IMR-90 (cell line): ENCODE measurements around the gene TMEM139. TPM values are rescaled to one million over a fixed set of nuclear protein-coding genes. Genes with fewer than 3 reads are reported as not detected.

Experiments used
- ATAC-seq: fragments of 200-7000 bp; cut with Tn5 transposase; 2 replicates; pipeline ENCODE4 v1.9.1; 2020; ENCODE audit warnings: low read depth, mild to moderate bottlenecking, moderate library complexity
- BruUV-seq: library from RNA; stranded (reverse); fragments of 400-500 nt; replicated peaks from 2 replicates; lab custom pipeline; 2021; lab: Mats Ljungman, UMichigan
- CTCF ChIA-PET: fragments of 300-600 bp; formaldehyde crosslinking; extraction: SDS; loops from one replicate; lab custom pipeline; 2021; ENCODE audit warnings: antibody characterized with exemption; lab: Yijun Ruan, JAX
- POLR2A ChIA-PET: fragments of 300-600 bp; sonication (Branson Sonifier 250); formaldehyde crosslinking; loops from one replicate; lab custom pipeline; 2022; ENCODE audit warnings: antibody characterized with exemption; ENCODE audit not compliant: unreplicated experiment; lab: Charles Lee
- DNase-seq: peaks from one replicate; pipeline ENCODE4 v3.0.0; 2013
- H2AFZ ChIP-seq: replicated peaks from 2 replicates; pipeline ENCODE3; 2013; ENCODE audit warnings: low read length, mild to moderate bottlenecking; ENCODE audit not compliant: poor library complexity
- H2AK5ac ChIP-seq: 2 replicates; pipeline ENCODE4 v1.6.1; 2013; ENCODE audit warnings: low read depth, low read length, inconsistent platforms
- H2AK9ac ChIP-seq: replicated peaks from 2 replicates; pipeline ENCODE3; 2013; ENCODE audit warnings: mild to moderate bottlenecking, low read depth, low read length, moderate library complexity; ENCODE audit not compliant: poor library complexity
- H2BK120ac ChIP-seq: 2 replicates; pipeline ENCODE4 v1.6.1; 2013; ENCODE audit warnings: low read depth, low read length, inconsistent platforms
- H2BK15ac ChIP-seq: 3 replicates; pipeline ENCODE4 v1.6.1; 2013; ENCODE audit warnings: low read depth, low read length, inconsistent platforms
- H2BK20ac ChIP-seq: 2 replicates; pipeline ENCODE4 v1.6.1; 2013; ENCODE audit warnings: low read depth, mild to moderate bottlenecking, inconsistent platforms, low read length, moderate library complexity
- H2BK5ac ChIP-seq: 2 replicates; pipeline ENCODE4 v1.6.1; 2013; ENCODE audit warnings: mild to moderate bottlenecking, low read depth, low read length, inconsistent platforms; ENCODE audit not compliant: poor library complexity, severe bottlenecking
- H3K14ac ChIP-seq: replicated peaks from 2 replicates; pipeline ENCODE4 v1.6.1; 2013; ENCODE audit warnings: low read depth, low read length, inconsistent platforms
- H3K18ac ChIP-seq: 2 replicates; pipeline ENCODE4 v1.6.1; 2013; ENCODE audit warnings: low read depth, low read length, control low read depth
- H3K23ac ChIP-seq: 2 replicates; pipeline ENCODE4 v1.6.1; 2013; ENCODE audit warnings: low read depth, low read length, inconsistent platforms
- H3K27ac ChIP-seq: 2 replicates; pipeline ENCODE4 v1.5.1; 2013; ENCODE audit warnings: mild to moderate bottlenecking, control low read depth, low read length; ENCODE audit not compliant: insufficient read depth
- H3K27me3 ChIP-seq: 2 replicates; pipeline ENCODE4 v1.6.1; 2013; ENCODE audit warnings: low read length; ENCODE audit not compliant: control insufficient read depth, insufficient read depth
- H3K36me3 ChIP-seq: 2 replicates; pipeline ENCODE4 v1.6.1; 2013; ENCODE audit warnings: low read length, mixed read lengths; ENCODE audit not compliant: control insufficient read depth, insufficient read depth
- H3K4ac ChIP-seq: 2 replicates; pipeline ENCODE4 v1.6.1; 2013; ENCODE audit warnings: low read depth, low read length, inconsistent platforms
- H3K4me1 ChIP-seq: 2 replicates; pipeline ENCODE4 v1.6.1; 2013; ENCODE audit warnings: low read length, mixed read lengths; ENCODE audit not compliant: control insufficient read depth, insufficient read depth
- H3K4me2 ChIP-seq: 2 replicates; pipeline ENCODE4 v1.6.1; 2013; ENCODE audit warnings: low read depth, mild to moderate bottlenecking, control low read depth, low read length, moderate library complexity
- H3K4me3 ChIP-seq: 2 replicates; pipeline ENCODE4 v1.5.1; 2013; ENCODE audit warnings: low read depth, mild to moderate bottlenecking, control low read depth, low read length, moderate library complexity; ENCODE audit not compliant: insufficient read depth
- H3K56ac ChIP-seq: 2 replicates; pipeline ENCODE4 v1.6.1; 2013; ENCODE audit warnings: low read length, inconsistent platforms; ENCODE audit not compliant: insufficient read depth; ENCODE audit errors: extremely low read depth
- H3K79me1 ChIP-seq, 2 experiments: 2 replicates each; pipeline ENCODE4 v1.6.1; 2013; ENCODE audit warnings: low read length in 2 of 2, inconsistent platforms in 1 of 2, low read depth in 1 of 2
- H3K9ac ChIP-seq: 2 replicates; pipeline ENCODE4 v1.6.1; 2013; ENCODE audit warnings: low read depth, low read length, control low read depth
- H3K9me1 ChIP-seq: 2 replicates; pipeline ENCODE4 v1.6.1; 2013; ENCODE audit warnings: low read length, inconsistent platforms; ENCODE audit not compliant: insufficient read depth
- H3K9me3 ChIP-seq: 2 replicates; pipeline ENCODE4 v1.6.1; 2013; ENCODE audit warnings: low read length; ENCODE audit not compliant: control insufficient read depth, insufficient read depth
- H4K20me1 ChIP-seq: 2 replicates; pipeline ENCODE4 v1.6.1; 2013; ENCODE audit warnings: low read length, inconsistent platforms; ENCODE audit not compliant: insufficient read depth
- H4K5ac ChIP-seq: 2 replicates; pipeline ENCODE4 v1.6.1; 2013; ENCODE audit warnings: mild to moderate bottlenecking, low read depth, low read length, control low read depth
- H4K8ac ChIP-seq, 2 experiments: 2 replicates each; pipeline ENCODE4 v1.6.1; 2013; ENCODE audit warnings: low read depth in 2 of 2, low read length in 2 of 2, control low read depth in 1 of 2, inconsistent platforms in 1 of 2
- H4K91ac ChIP-seq: 2 replicates; pipeline ENCODE4 v1.6.1; 2013; ENCODE audit warnings: low read depth, low read length, inconsistent platforms; ENCODE audit not compliant: insufficient read depth
- BHLHE40 ChIP-seq: fragments of 150-350 bp; IDR thresholded peaks from 2 replicates; pipeline ENCODE4 v1.6.1; 2016; ENCODE audit warnings: mild to moderate bottlenecking, low read depth, low read length
- CEBPB ChIP-seq: IDR thresholded peaks from 2 replicates; pipeline ENCODE4 v1.6.1; 2012; ENCODE audit warnings: low read depth, low read length, improper control_type of control experiment
- CHD1 ChIP-seq: IDR thresholded peaks from 2 replicates; pipeline ENCODE4 v1.6.1; 2012; ENCODE audit warnings: low read depth, low read length, improper control_type of control experiment
- FOS ChIP-seq: fragments of 150-350 bp; IDR thresholded peaks from 2 replicates; pipeline ENCODE4 v1.6.1; 2016; ENCODE audit warnings: low read depth, low read length
- MAFK ChIP-seq: IDR thresholded peaks from 2 replicates; pipeline ENCODE4 v1.6.1; 2012; ENCODE audit warnings: low read depth, low read length, improper control_type of control experiment
- MAZ ChIP-seq: IDR thresholded peaks from 2 replicates; pipeline ENCODE4 v1.6.1; 2012; ENCODE audit warnings: low read depth, mild to moderate bottlenecking, low read length, improper control_type of control experiment, moderate library complexity, borderline replicate concordance
- MXI1 ChIP-seq: IDR thresholded peaks from 2 replicates; pipeline ENCODE4 v1.6.1; 2012; ENCODE audit warnings: low read depth, mild to moderate bottlenecking, low read length, moderate library complexity, borderline replicate concordance
- NFE2L2 ChIP-seq: fragments of 150-350 bp; IDR thresholded peaks from 2 replicates; pipeline ENCODE4 v1.6.1; 2016; ENCODE audit warnings: low read depth, mild to moderate bottlenecking, low read length
- POLR2A ChIP-seq: IDR thresholded peaks from 2 replicates; pipeline ENCODE4 v1.6.1; 2012; ENCODE audit warnings: mild to moderate bottlenecking, low read depth, low read length
- RAD21 ChIP-seq: IDR thresholded peaks from 2 replicates; pipeline ENCODE4 v1.6.1; 2012; ENCODE audit warnings: low read length, improper control_type of control experiment
- RCOR1 ChIP-seq: IDR thresholded peaks from 2 replicates; pipeline ENCODE4 v1.6.1; 2012; ENCODE audit warnings: mild to moderate bottlenecking, low read length, improper control_type of control experiment; ENCODE audit not compliant: insufficient replicate concordance
- RFX5 ChIP-seq: IDR thresholded peaks from 2 replicates; pipeline ENCODE4 v1.8.0; 2012; ENCODE audit warnings: low read depth, mild to moderate bottlenecking, low read length, moderate library complexity
- SMC3 ChIP-seq: fragments of 150-350 bp; IDR thresholded peaks from 2 replicates; pipeline ENCODE4 v1.6.1; 2016; ENCODE audit warnings: low read depth, mild to moderate bottlenecking, antibody characterized with exemption, low read length, moderate library complexity
- WGBS, 2 experiments: methylation state at CpG; one replicate each; pipeline versions ENCODE4 v1.1.5 to v1.1.7; 2013; ENCODE audit warnings: missing lambda C conversion rate in 2 of 2; ENCODE audit not compliant: insufficient read length in 1 of 2; ENCODE audit errors: extremely low coverage in 2 of 2; 5-methylcytosine and 5-hydroxymethylcytosine counted together
- dilution Hi-C: fragments of 300-500 bp; cut with HindIII; formaldehyde crosslinking; loops from one replicate; pipeline ENCODE4 v1.14.3; 2018; ENCODE audit warnings: low sequenced_read_pairs; ENCODE audit not compliant: unreplicated experiment
- in situ Hi-C: fragments of 300-500 bp; cut with MboI; formaldehyde crosslinking; loops from 3 replicates; pipeline ENCODE4 v1.14.3; 2019; ENCODE audit warnings: low sequenced_read_pairs, inconsistent platforms, mixed read lengths
- intact Hi-C: fragments of 100-400 bp; cut with micrococcal nuclease; formaldehyde crosslinking; loops from 2 replicates; pipeline ENCODE4 v1.10.0; 2022
- polyA plus RNA-seq, 3 experiments: library from polyadenylated mRNA; depleted of rRNA; stranded (reverse); fragments of >200 nt; gene quantifications; 2 replicates each; pipeline ENCODE4 v1.2.3, GENCODE V29; 2012; ENCODE audit warnings: low replicate concordance in 1 of 3
- total RNA-seq: library from RNA; depleted of rRNA; stranded (reverse); fragments of >200 nt; gene quantifications from 2 replicates; pipeline ENCODE4 v1.2.3, GENCODE V29; 2012
- TF ChIP-seq, protein P1 (sequence below): conservative IDR thresholded peaks from 2 replicates; pipeline ENCODE4 v1.5.1; 2012; ENCODE audit warnings: mild to moderate bottlenecking, low read depth, low read length, improper control_type of control experiment
- TF ChIP-seq, protein P2 (sequence below): fragments of 150-350 bp; IDR thresholded peaks from 2 replicates; pipeline ENCODE4 v1.6.1; 2016; ENCODE audit warnings: low read depth, mild to moderate bottlenecking, low read length, moderate library complexity, borderline replicate concordance
- TF ChIP-seq, protein P3 (sequence below): fragments of 150-350 bp; IDR thresholded peaks from 2 replicates; pipeline ENCODE4 v1.6.1; 2017; ENCODE audit warnings: mild to moderate bottlenecking, antibody characterized with exemption, low read length, low read depth

The TMEM139 gene
- total and polyA plus RNA-seq, 2 of the 4 experiments (the other 2 are of a cell fraction) = 0.07 TPM; not detected in 1

DNA sequence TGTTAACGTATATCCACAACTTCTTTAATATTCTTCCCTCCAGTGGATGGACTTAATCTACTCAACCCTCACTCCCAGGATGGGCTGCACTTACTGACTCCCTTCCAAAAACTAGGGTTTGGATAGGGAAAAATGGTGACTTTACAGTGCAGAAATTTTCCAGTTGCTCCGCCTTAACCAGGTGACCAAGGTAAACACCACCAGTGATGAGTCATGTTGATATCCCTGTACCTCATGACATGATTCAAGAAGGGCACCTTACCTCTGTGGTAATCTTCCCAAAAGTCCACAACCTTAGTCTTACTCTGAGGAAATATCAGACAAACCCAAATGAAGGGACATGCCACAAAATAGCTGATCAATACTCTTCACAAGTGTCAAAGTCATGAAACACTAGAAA lies 25.0 kb upstream of the TMEM139 start:
- Histone ChIP-seq H3K23ac (no peak overlapping the region), H3K4me1 (peaks cover 2% of the 10 kb centered on the region), H2BK120ac (no peak overlapping the region), H2AK9ac (no peak overlapping the region), H3K9me1 (peaks cover 4% of the 10 kb centered on the region; the same call in 1 of the 2 replicates), H2BK15ac (no peak overlapping the region), H3K4me2 (no peak overlapping the region), H3K27ac (no peak overlapping the region), H4K91ac (no peak overlapping the region), H3K27me3 (no peaks in the 10 kb centered on the region), H3K14ac (no peak overlapping the region), H2AK5ac (no peak overlapping the region), H3K18ac (no peak overlapping the region), H3K4ac (no peak overlapping the region), H3K9ac (no peak overlapping the region), H4K20me1 (no peaks in the 10 kb centered on the region), H3K79me1 (peaks cover 0 to 11% of the 10 kb centered on the region in 2 experiments; a peak in 3 of 4 replicates), H2BK20ac (no peak overlapping the region), H3K9me3 (no peaks in the 10 kb centered on the region), H2AFZ (no peak overlapping the region), H3K56ac (no peak overlapping the region), H3K36me3 (no peaks in the 10 kb centered on the region; the same call in 1 of the 2 replicates), H2BK5ac (no peak overlapping the region), H4K5ac (no peak overlapping the region), H3K4me3 (no peak overlapping the region), H4K8ac (no peak overlapping the region)
- CTCF ChIA-PET = no interaction called here
- in situ Hi-C loops = no loop called here
- WGBS, 2 experiments = no CpG with 5 or more reads among the region's 2 CpGs
- intact Hi-C loops = loop anchor here (5.0 kb wide), 1 partner anchor 153 kb away; no protein-coding TSS in a partner anchor
- POLR2A ChIA-PET = interaction anchor here (0.7 kb wide), 1 partner anchor 23 kb away, joined by 6 read pairs; no protein-coding TSS in a partner anchor
- ATAC-seq (no peak), DNase-seq (no peak)
- no TSS peak for BruUV-seq
- TF ChIP-seq MAFK = no peak
- TF ChIP-seq, protein P1, sequence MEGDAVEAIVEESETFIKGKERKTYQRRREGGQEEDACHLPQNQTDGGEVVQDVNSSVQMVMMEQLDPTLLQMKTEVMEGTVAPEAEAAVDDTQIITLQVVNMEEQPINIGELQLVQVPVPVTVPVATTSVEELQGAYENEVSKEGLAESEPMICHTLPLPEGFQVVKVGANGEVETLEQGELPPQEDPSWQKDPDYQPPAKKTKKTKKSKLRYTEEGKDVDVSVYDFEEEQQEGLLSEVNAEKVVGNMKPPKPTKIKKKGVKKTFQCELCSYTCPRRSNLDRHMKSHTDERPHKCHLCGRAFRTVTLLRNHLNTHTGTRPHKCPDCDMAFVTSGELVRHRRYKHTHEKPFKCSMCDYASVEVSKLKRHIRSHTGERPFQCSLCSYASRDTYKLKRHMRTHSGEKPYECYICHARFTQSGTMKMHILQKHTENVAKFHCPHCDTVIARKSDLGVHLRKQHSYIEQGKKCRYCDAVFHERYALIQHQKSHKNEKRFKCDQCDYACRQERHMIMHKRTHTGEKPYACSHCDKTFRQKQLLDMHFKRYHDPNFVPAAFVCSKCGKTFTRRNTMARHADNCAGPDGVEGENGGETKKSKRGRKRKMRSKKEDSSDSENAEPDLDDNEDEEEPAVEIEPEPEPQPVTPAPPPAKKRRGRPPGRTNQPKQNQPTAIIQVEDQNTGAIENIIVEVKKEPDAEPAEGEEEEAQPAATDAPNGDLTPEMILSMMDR = no peak
- no peak for TF ChIP-seq MAZ
- no peak for TF ChIP-seq RAD21
- no peak for TF ChIP-seq RFX5
- TF ChIP-seq, protein P2, sequence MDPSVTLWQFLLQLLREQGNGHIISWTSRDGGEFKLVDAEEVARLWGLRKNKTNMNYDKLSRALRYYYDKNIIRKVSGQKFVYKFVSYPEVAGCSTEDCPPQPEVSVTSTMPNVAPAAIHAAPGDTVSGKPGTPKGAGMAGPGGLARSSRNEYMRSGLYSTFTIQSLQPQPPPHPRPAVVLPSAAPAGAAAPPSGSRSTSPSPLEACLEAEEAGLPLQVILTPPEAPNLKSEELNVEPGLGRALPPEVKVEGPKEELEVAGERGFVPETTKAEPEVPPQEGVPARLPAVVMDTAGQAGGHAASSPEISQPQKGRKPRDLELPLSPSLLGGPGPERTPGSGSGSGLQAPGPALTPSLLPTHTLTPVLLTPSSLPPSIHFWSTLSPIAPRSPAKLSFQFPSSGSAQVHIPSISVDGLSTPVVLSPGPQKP = no peak
- TF ChIP-seq, protein P3, sequence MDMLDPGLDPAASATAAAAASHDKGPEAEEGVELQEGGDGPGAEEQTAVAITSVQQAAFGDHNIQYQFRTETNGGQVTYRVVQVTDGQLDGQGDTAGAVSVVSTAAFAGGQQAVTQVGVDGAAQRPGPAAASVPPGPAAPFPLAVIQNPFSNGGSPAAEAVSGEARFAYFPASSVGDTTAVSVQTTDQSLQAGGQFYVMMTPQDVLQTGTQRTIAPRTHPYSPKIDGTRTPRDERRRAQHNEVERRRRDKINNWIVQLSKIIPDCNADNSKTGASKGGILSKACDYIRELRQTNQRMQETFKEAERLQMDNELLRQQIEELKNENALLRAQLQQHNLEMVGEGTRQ = no peak
- no peak for TF ChIP-seq MXI1
- no peak for TF ChIP-seq CEBPB
- no peak for TF ChIP-seq RCOR1
- TF ChIP-seq BHLHE40 = no peak
- TF ChIP-seq NFE2L2 = no peak
- TF ChIP-seq POLR2A = no peak
- TF ChIP-seq FOS = no peak
- no peak for TF ChIP-seq CHD1
- TF ChIP-seq SMC3 = no peak
- dilution Hi-C loops = no loop called here
